GM23248 (cell line): Measurements from ENCODE around the gene RYR3. TPM values are rescaled to one million over a fixed set of nuclear protein-coding genes. Genes with fewer than 3 reads are reported as not detected.

Source experiments
- DNase-seq: peaks from one replicate; pipeline ENCODE4 v3.0.0-alpha.2; 2015
- H2AFZ ChIP-seq: fragments of 200-600 bp; sonication (generic); 2 replicates; pipeline ENCODE4 v1.6.1; 2016; ENCODE audit warnings: antibody characterized with exemption
- H3F3A ChIP-seq: fragments of 200-600 bp; sonication (generic); 2 replicates; pipeline ENCODE4 v1.6.1; 2016; ENCODE audit warnings: mild to moderate bottlenecking, antibody characterized with exemption, mixed run types; ENCODE audit not compliant: insufficient read depth
- H3K27ac ChIP-seq: fragments of 200-600 bp; sonication (generic); 2 replicates; pipeline ENCODE4 v1.5.1; 2016; ENCODE audit warnings: mild to moderate bottlenecking
- H3K27me3 ChIP-seq: fragments of 200-600 bp; sonication (generic); replicated peaks from 2 replicates; pipeline ENCODE4 v1.6.1; 2016; ENCODE audit warnings: mild to moderate bottlenecking; ENCODE audit not compliant: insufficient read depth
- H3K36me3 ChIP-seq: fragments of 200-600 bp; sonication (generic); 2 replicates; pipeline ENCODE4 v1.6.1; 2016; ENCODE audit warnings: low read depth, mild to moderate bottlenecking
- H3K4me1 ChIP-seq: fragments of 200-600 bp; sonication (generic); 2 replicates; pipeline ENCODE4 v1.6.1; 2016; ENCODE audit warnings: mild to moderate bottlenecking; ENCODE audit not compliant: insufficient read depth
- H3K4me2 ChIP-seq: fragments of 200-600 bp; sonication (generic); one replicate; pipeline ENCODE4 v1.6.1; 2016; ENCODE audit warnings: mild to moderate bottlenecking; ENCODE audit not compliant: unreplicated experiment
- H3K4me3 ChIP-seq: fragments of 200-600 bp; sonication (generic); 2 replicates; pipeline ENCODE4 v1.5.1; 2016; ENCODE audit warnings: mild to moderate bottlenecking
- H3K79me2 ChIP-seq: fragments of 200-600 bp; sonication (generic); 2 replicates; pipeline ENCODE4 v1.6.1; 2016; ENCODE audit warnings: mild to moderate bottlenecking; ENCODE audit not compliant: insufficient read depth
- H3K9ac ChIP-seq: fragments of 200-600 bp; sonication (generic); 2 replicates; pipeline ENCODE4 v1.6.1; 2016; ENCODE audit warnings: mild to moderate bottlenecking
- H3K9me2 ChIP-seq: fragments of 200-600 bp; sonication (generic); 2 replicates; pipeline ENCODE4 v1.6.1; 2016; ENCODE audit warnings: mixed run types, mild to moderate bottlenecking, moderate library complexity; ENCODE audit not compliant: insufficient read depth
- H3K9me3 ChIP-seq: fragments of 200-600 bp; sonication (generic); one replicate; pipeline ENCODE4 v1.6.1; 2017; ENCODE audit warnings: low read depth
- H4K20me1 ChIP-seq: fragments of 200-600 bp; sonication (generic); 2 replicates; pipeline ENCODE4 v1.6.0; 2016; ENCODE audit not compliant: insufficient read depth
- EZH2 ChIP-seq: fragments of 200-600 bp; sonication (generic); IDR thresholded peaks from 2 replicates; pipeline ENCODE4 v1.6.1; 2018; ENCODE audit warnings: antibody characterized with exemption, mild to moderate bottlenecking; ENCODE audit not compliant: insufficient read depth, poor library complexity, severe bottlenecking
- EZH2phosphoT487 ChIP-seq: fragments of 200-600 bp; sonication (generic); IDR thresholded peaks from 2 replicates; pipeline ENCODE4 v1.6.1; 2018; ENCODE audit warnings: antibody characterized with exemption, moderate library complexity, mild to moderate bottlenecking, low read depth; ENCODE audit not compliant: insufficient read depth
- WGBS, 2 experiments: methylation state at CpG; one replicate each; pipeline ENCODE4 v1.1.6; 2015 to 2017; ENCODE audit warnings: low lambda C conversion rate in 2 of 2, low coverage in 1 of 2; ENCODE audit errors: missing lambda C conversion rate in 2 of 2; 5-methylcytosine and 5-hydroxymethylcytosine counted together
- in situ Hi-C: fragments of 300-500 bp; cut with MboI; formaldehyde crosslinking; loops from 2 replicates; pipeline ENCODE4 v1.15.0; 2020
- polyA plus RNA-seq: library from polyadenylated mRNA; unstranded; fragments of >200 nt; fragmentation: Nextera tagmentation; extraction: Ambion mirVana; gene quantifications from 2 replicates; pipeline ENCODE4 v1.2.1, GENCODE V29; 2016
- total RNA-seq: library from RNA; depleted of rRNA; stranded (reverse); fragments of >200 nt; shearing (Covaris generic); gene quantifications from 2 replicates; pipeline ENCODE4 v1.2.3, GENCODE V29; 2014

RYR3 gene
- total and polyA plus RNA-seq, 2 experiments from 2014 or later: 0.26 TPM; not detected in 1

DNA sequence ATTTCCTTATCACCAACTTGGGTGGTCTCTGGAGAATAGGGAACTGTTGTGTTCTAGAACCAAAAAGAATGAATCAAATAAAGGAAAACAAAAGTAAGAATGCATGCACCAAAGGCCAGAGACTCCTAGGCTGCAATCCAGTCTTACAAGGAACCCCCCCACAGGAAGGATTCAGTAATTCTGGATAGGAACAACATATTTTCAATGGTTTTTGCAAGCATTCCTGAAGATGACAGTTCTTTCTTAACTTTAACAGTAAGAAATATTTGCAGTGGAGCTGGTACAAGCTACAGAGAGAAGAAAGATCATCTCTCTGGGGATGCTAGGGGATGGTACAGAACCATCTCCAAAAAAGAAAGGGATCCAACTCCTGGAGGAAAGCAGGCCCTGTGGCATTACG lies 541.3 kb downstream of the RYR3 start:
- H3K27me3 ChIP-seq: no peaks in the 10 kb centered on the region
- H3K9me2 ChIP-seq: no peaks in the 10 kb centered on the region
- peak; percentile 50 for DNase-seq
- H3K4me2 ChIP-seq: no peak overlapping the region
- no peaks in the 10 kb centered on the region for H3K9me3 ChIP-seq
- peak overlapping the region; percentile 13; the same call in 1 of the 2 replicates for H3K27ac ChIP-seq
- H2AFZ ChIP-seq: no peak overlapping the region
- H3K4me3 ChIP-seq: no peak overlapping the region
- peaks cover 16% of the 10 kb centered on the region for H3K4me1 ChIP-seq
- H3K79me2 ChIP-seq: no peaks in the 10 kb centered on the region
- H4K20me1 ChIP-seq: no peaks in the 10 kb centered on the region
- in situ Hi-C loops: no loop called here
- 73 to 82% methylated on average over 1 of the region's 1 CpG for whole genome bisulfite sequencing, 2 experiments
- H3K36me3 ChIP-seq: no peaks in the 10 kb centered on the region
- H3K9ac ChIP-seq: no peak overlapping the region
- peaks cover 17% of the 10 kb centered on the region; the same call in 1 of the 2 replicates for H3F3A ChIP-seq
- TF ChIP-seq EZH2phosphoT487 (no peak), EZH2 (no peak)

GRCh38 chr15:33852570-33852969 lies 541.8 kb downstream of the RYR3 start:
- DNase-seq: peak; percentile 79
- no peaks in the 10 kb centered on the region for H3K9me3 ChIP-seq
- TF ChIP-seq EZH2phosphoT487 (no peak), EZH2 (no peak)
- H3K4me3 ChIP-seq: no peak overlapping the region; the same call in 1 of the 2 replicates
- in situ Hi-C loops: no loop called here
- no peak overlapping the region for H2AFZ ChIP-seq
- H3K79me2 ChIP-seq: no peaks in the 10 kb centered on the region
- no peaks in the 10 kb centered on the region for H3K9me2 ChIP-seq
- H3K4me1 ChIP-seq: peaks cover 16% of the 10 kb centered on the region
- WGBS, 2 experiments: 10 to 17% methylated on average over 2 of the region's 2 CpGs
- no peaks in the 10 kb centered on the region for H4K20me1 ChIP-seq
- no peaks in the 10 kb centered on the region for H3K36me3 ChIP-seq
- no peak overlapping the region for H3K9ac ChIP-seq
- peak overlapping the region; percentile 51 for H3K4me2 ChIP-seq
- H3K27ac ChIP-seq: peak overlapping the region; percentile 13; the same call in 1 of the 2 replicates
- no peaks in the 10 kb centered on the region for H3K27me3 ChIP-seq
- H3F3A ChIP-seq: peaks cover 17% of the 10 kb centered on the region; the same call in 1 of the 2 replicates

- H3K36me3 ChIP-seq: no peaks in the 10 kb centered on the region
- no peaks in the 10 kb centered on the region for H4K20me1 ChIP-seq
- H3K27ac ChIP-seq: no peak overlapping the region
- H3K9me3 ChIP-seq: no peaks in the 10 kb centered on the region
- TF ChIP-seq EZH2phosphoT487 (no peak), EZH2 (no peak)
- no peak overlapping the region for H3K4me3 ChIP-seq
- H2AFZ ChIP-seq: no peak overlapping the region
- no peaks in the 10 kb centered on the region for H3K79me2 ChIP-seq
- no peaks in the 10 kb centered on the region for H3K9me2 ChIP-seq
- peaks cover 33% of the 10 kb centered on the region for H3F3A ChIP-seq
- 96 to 100% methylated on average over 7 to 13 of the region's 13 CpGs for WGBS, 2 experiments
- H3K4me1 ChIP-seq: peaks cover 21% of the 10 kb centered on the region
- DNase-seq: no peak
- H3K9ac ChIP-seq: no peak overlapping the region
- in situ Hi-C loops: no loop called here
- H3K27me3 ChIP-seq: no peaks in the 10 kb centered on the region
- H3K4me2 ChIP-seq: no peak overlapping the region
Measured at GRCh38 chr15:33857726-33858125, 547.0 kb downstream of the RYR3 start.

DNA sequence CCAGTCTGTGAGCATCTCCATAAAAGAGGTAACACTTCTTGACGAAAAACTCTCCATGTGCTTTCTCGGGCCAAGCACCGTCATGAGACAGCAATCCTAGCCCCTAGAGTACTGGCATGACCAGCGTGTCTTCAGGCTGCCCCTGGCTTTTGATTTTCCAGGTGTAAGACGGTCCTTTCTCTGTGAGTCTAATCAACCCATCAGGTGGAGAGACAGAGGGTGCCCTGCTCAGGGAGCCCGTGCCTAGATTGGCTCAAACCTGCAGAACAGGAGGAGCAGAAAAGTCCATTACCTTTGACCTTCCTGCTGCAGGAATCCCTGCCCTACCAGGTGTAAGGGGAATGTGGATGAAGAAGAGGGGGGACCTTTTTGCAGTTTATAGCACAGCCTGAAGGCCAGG lies 548.1 kb downstream of the RYR3 start:
- H3K79me2 ChIP-seq: no peaks in the 10 kb centered on the region
- H2AFZ ChIP-seq: no peak overlapping the region
- H3K27ac ChIP-seq: no peak overlapping the region
- TF ChIP-seq EZH2phosphoT487: no peak
- TF ChIP-seq EZH2: no peak
- no peaks in the 10 kb centered on the region for H3K27me3 ChIP-seq
- no peak for DNase-seq
- no peak overlapping the region for H3K4me2 ChIP-seq
- peaks cover 22% of the 10 kb centered on the region for H3F3A ChIP-seq
- no peaks in the 10 kb centered on the region for H3K36me3 ChIP-seq
- H3K9me3 ChIP-seq: no peaks in the 10 kb centered on the region
- H3K9ac ChIP-seq: no peak overlapping the region
- no peaks in the 10 kb centered on the region for H4K20me1 ChIP-seq
- WGBS, 2 experiments: 93 to 94% methylated on average over 6 of the region's 6 CpGs
- in situ Hi-C loops: no loop called here
- H3K9me2 ChIP-seq: no peaks in the 10 kb centered on the region
- no peak overlapping the region for H3K4me3 ChIP-seq
- H3K4me1 ChIP-seq: peaks cover 12% of the 10 kb centered on the region

DNA sequence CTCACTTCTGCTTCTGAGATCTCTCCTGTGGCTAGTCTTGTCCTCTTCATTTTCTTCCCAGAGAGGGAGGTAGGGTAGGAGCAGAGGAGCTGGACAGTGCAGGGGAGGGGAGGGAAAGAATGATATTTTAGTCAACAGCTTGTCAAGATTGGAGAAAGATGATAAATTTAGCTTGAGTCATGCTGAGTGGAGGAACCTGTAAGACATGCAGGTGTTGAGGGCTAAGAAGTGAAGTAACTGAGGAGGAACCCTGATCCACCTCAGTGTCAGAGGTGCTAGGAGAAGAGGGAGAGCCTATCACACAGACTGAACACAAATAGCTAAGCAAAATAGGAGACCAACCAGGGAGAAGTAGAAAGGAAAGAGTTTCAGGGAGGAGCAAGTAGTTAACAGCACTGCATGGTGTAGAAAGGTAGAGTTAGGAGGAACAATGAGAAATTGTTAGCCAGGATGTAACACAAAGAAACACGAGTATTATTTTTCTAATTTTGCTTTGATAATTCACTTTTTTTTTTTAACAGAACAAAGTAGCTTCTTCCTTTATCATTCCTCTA lies 549.3 kb downstream of the RYR3 start:
- no peaks in the 10 kb centered on the region for H3K9me2 ChIP-seq
- H4K20me1 ChIP-seq: no peaks in the 10 kb centered on the region
- no peak overlapping the region for H3K9ac ChIP-seq
- no peak overlapping the region for H3K4me3 ChIP-seq
- peaks cover 22% of the 10 kb centered on the region for H3F3A ChIP-seq
- H3K79me2 ChIP-seq: no peaks in the 10 kb centered on the region
- in situ Hi-C loops: loop anchor here (10.0 kb wide), 1 partner anchor 55 kb away; no protein-coding TSS in a partner anchor
- peaks cover 12% of the 10 kb centered on the region for H3K4me1 ChIP-seq
- H3K27me3 ChIP-seq: no peaks in the 10 kb centered on the region
- TF ChIP-seq EZH2 (no peak), EZH2phosphoT487 (no peak)
- no peaks in the 10 kb centered on the region for H3K9me3 ChIP-seq
- H3K36me3 ChIP-seq: no peaks in the 10 kb centered on the region
- H3K27ac ChIP-seq: no peak overlapping the region
- H3K4me2 ChIP-seq: no peak overlapping the region
- no peak for DNase-seq
- no peak overlapping the region for H2AFZ ChIP-seq
- WGBS, 2 experiments: 91 to 94% methylated on average over 1 of the region's 1 CpG
